LNCAP (cell line): ENCODE measurements around the gene SIK2.

Source experiments
- TF ChIP-seq, protein P1 (sequence below): fragments of 450-650 bp; IDR thresholded peaks from 2 replicates; pipeline ENCODE4 v1.5.1; 2017; ENCODE audit warnings: mild to moderate bottlenecking

The SIK2 gene

GRCh38 chr11:111697933-111698371, 95.7 kb downstream of the SIK2 start:
- TF ChIP-seq, protein P1, sequence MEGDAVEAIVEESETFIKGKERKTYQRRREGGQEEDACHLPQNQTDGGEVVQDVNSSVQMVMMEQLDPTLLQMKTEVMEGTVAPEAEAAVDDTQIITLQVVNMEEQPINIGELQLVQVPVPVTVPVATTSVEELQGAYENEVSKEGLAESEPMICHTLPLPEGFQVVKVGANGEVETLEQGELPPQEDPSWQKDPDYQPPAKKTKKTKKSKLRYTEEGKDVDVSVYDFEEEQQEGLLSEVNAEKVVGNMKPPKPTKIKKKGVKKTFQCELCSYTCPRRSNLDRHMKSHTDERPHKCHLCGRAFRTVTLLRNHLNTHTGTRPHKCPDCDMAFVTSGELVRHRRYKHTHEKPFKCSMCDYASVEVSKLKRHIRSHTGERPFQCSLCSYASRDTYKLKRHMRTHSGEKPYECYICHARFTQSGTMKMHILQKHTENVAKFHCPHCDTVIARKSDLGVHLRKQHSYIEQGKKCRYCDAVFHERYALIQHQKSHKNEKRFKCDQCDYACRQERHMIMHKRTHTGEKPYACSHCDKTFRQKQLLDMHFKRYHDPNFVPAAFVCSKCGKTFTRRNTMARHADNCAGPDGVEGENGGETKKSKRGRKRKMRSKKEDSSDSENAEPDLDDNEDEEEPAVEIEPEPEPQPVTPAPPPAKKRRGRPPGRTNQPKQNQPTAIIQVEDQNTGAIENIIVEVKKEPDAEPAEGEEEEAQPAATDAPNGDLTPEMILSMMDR = no peak

DNA sequence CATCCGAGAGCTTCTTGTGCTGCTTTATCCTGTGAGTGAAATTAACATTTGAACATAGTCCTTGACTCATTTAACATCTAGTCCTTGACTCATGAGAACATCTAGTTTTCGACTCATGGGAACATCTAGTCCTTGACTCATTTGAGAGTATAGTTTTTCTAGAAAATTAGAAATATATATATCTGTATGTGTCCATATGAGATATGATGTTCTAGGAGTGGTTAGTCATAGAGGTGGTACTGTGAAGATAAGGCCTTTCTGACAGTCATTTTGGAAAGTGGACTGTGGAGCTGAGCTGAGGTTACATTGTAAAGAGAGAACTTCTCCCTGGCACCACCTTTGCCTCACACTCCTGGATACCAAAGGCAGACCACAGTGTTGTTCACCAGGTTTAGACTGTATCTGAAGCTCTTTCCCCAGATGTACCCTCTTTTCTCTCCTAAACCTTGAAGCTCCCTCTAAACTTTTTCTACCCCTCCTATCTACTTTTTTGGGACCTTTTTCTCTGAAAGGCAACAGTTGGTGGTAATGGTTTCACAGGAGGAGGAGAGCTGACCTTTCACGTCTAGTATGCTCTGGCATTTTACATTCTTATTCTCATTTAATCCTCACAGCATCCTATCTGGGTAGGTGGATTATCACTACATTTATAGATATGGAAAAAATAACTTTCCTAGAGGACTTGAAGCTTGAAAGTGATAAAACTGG, 96.8 kb downstream of the SIK2 start:
- TF ChIP-seq, protein P1 = no peak

DNA sequence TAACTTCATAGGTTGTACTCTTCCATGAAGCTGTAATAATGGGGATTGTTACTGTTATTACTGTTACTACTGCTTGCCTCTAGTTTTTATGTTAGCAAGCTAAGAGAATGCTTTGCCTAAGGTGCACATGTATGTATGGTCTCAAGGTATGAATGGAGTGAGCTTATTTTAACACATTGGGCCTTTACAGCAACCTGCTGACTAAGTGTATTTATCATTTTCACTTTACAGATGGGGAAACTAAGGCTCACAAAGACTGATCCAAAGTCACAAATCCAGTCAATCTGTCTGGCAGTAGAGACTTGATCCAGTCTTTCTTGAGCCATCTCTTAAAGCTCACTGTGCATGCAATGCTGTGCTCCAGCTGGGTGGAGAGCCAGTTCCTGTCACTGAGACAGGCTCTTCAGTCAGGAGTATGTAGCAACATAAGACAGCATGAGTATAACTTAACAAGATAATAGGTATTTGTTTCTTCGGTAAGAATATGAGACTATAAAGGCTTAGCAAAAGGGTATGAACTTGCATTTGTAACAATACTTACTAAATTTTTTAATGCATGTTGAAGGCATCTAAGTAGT, 97.4 kb downstream of the SIK2 start:
- TF ChIP-seq, protein P1 = no peak

DNA sequence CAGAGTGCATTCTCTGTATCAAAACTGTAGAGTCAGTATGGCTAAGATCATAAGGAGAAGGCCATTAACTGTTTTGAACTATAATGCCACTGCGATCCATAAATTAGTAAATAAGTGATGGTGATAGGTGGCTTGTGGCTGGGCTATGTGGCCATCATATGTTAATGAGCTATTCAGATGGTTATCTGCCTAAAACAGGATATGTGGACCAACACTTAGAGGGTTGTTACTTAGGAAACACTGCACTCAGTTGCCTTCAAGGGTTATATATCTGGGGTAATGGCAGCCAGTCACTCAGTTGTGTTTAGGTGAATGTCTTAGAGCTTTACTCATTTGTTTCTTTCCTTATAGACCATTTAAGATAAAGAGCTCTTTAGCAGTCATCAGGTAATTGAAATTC, 97.9 kb downstream of the SIK2 start:
- TF ChIP-seq, protein P1 = no peak

- TF ChIP-seq, protein P1 = no peak
These were observed 100.4 kb downstream of the SIK2 start for GRCh38 chr11:111702623-111703022.

DNA sequence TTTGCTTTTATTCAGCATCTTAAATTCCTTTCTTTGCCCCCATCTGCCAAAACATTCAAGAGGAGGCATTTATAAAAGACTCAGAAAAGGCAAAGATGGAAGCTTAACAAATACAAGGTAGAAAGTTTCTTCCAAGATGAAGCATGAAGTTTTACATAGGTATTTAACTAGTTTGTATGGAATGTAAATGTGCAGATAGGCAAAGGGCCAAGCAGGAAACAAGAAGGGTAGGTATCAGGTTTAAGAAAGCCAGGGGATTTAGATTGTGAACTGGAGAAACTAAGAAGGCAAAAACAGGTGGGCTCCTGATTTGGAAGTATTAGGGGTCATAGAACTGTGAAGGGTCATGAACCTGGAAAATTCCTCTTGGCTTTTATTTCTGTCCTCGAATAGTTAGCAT, 101.3 kb downstream of the SIK2 start:
- TF ChIP-seq, protein P1 = no peak

- TF ChIP-seq, protein P1 = no peak
These were observed 104.9 kb downstream of the SIK2 start for GRCh38 chr11:111707039-111707690.
